ENCODE measurements around the gene FGF21. TPM values are rescaled to one million over a fixed set of nuclear protein-coding genes. Genes with fewer than 3 reads are reported as not detected.
"Not testable (repeated sequence)": the region's sequence is repeated elsewhere in the genome, so short reads cannot be mapped to it uniquely, and the experiment has no call there.

Gene FGF21
- total RNA-seq, 1 donor from 2014 or later: not detected

- Histone ChIP-seq H3K27me3 (ENCODE audit: control insufficient read depth, insufficient read depth, low read length) (no peaks in the 10 kb centered on the region), H3K4me3 (ENCODE audit: low read depth, low read length) (peak overlapping the region; percentile 56), H3K36me3 (ENCODE audit: control insufficient read depth, insufficient read depth, low read length) (no peaks in the 10 kb centered on the region)
- TF ChIP-seq, protein P1, sequence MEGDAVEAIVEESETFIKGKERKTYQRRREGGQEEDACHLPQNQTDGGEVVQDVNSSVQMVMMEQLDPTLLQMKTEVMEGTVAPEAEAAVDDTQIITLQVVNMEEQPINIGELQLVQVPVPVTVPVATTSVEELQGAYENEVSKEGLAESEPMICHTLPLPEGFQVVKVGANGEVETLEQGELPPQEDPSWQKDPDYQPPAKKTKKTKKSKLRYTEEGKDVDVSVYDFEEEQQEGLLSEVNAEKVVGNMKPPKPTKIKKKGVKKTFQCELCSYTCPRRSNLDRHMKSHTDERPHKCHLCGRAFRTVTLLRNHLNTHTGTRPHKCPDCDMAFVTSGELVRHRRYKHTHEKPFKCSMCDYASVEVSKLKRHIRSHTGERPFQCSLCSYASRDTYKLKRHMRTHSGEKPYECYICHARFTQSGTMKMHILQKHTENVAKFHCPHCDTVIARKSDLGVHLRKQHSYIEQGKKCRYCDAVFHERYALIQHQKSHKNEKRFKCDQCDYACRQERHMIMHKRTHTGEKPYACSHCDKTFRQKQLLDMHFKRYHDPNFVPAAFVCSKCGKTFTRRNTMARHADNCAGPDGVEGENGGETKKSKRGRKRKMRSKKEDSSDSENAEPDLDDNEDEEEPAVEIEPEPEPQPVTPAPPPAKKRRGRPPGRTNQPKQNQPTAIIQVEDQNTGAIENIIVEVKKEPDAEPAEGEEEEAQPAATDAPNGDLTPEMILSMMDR (IDR thresholded peaks at IDR 0.05; ENCODE audit: insufficient read depth, low read length, severe bottlenecking): no peak
- FAIRE-seq (no peak), DNase-seq (ENCODE audit: low read depth) (no peak)
Measured at GRCh38 chr19:48714759-48715675, 40.3 kb upstream of the FGF21 start.

GRCh38 chr19:48715681-48716171 is 39.6 kb upstream of the FGF21 start:
- H3K4me3 ChIP-seq (ENCODE audit: low read depth, low read length): no peak overlapping the region

GRCh38 chr19:48716562-48717291 is 38.6 kb upstream of the FGF21 start:
- no peak overlapping the region for H3K4me3 ChIP-seq (ENCODE audit: low read depth, low read length)
- no peak for DNase-seq (ENCODE audit: low read depth)
- TF ChIP-seq, protein P1 (IDR thresholded peaks at IDR 0.05; ENCODE audit: insufficient read depth, low read length, severe bottlenecking): no peak

More at GRCh38 chr19:48715681-48716171, 39.6 kb upstream of the FGF21 start:
- no peak for DNase-seq (ENCODE audit: low read depth)
- FAIRE-seq: no peak
- Histone ChIP-seq H3K36me3 (ENCODE audit: control insufficient read depth, insufficient read depth, low read length) (no peaks in the 10 kb centered on the region), H3K27me3 (ENCODE audit: control insufficient read depth, insufficient read depth, low read length) (no peaks in the 10 kb centered on the region)
- TF ChIP-seq, protein P1 (IDR thresholded peaks at IDR 0.05; ENCODE audit: insufficient read depth, low read length, severe bottlenecking): no peak

GRCh38 chr19:48718106-48718505 is 37.2 kb upstream of the FGF21 start:
- not testable (repeated sequence) for H3K4me3 ChIP-seq (ENCODE audit: low read depth, low read length); FAIRE-seq; DNase-seq (ENCODE audit: low read depth); H3K27me3 ChIP-seq (ENCODE audit: control insufficient read depth, insufficient read depth, low read length); H3K36me3 ChIP-seq (ENCODE audit: control insufficient read depth, insufficient read depth, low read length)

More at GRCh38 chr19:48716562-48717291, 38.6 kb upstream of the FGF21 start:
- no peaks in the 10 kb centered on the region for H3K36me3 ChIP-seq (ENCODE audit: control insufficient read depth, insufficient read depth, low read length)
- no peak for FAIRE-seq
- H3K27me3 ChIP-seq (ENCODE audit: control insufficient read depth, insufficient read depth, low read length): no peaks in the 10 kb centered on the region

- no peaks in the 10 kb centered on the region for H3K27me3 ChIP-seq (ENCODE audit: control insufficient read depth, insufficient read depth, low read length)
Measured at GRCh38 chr19:48718711-48719231, 36.6 kb upstream of the FGF21 start.

More at GRCh38 chr19:48718711-48719231, 36.6 kb upstream of the FGF21 start:
- TF ChIP-seq, protein P1 (IDR thresholded peaks at IDR 0.05; ENCODE audit: insufficient read depth, low read length, severe bottlenecking): no peak
- DNase-seq (ENCODE audit: low read depth): no peak
- H3K36me3 ChIP-seq (ENCODE audit: control insufficient read depth, insufficient read depth, low read length): no peaks in the 10 kb centered on the region
- FAIRE-seq: no peak
- no peak overlapping the region for H3K4me3 ChIP-seq (ENCODE audit: low read depth, low read length)

Data from bronchial epithelial cell (primary cell).